Glutamatergic neuron (in vitro differentiated cells): ENCODE data around the gene PRPH2. TPM values are rescaled to one million over a fixed set of nuclear protein-coding genes. Genes with fewer than 3 reads are reported as not detected.

ENCODE experiments used
- DNase-seq: peaks from one replicate; pipeline ENCODE4 v3.0.0; 2022
- H3K27ac Mint-ChIP-seq: one replicate; pipeline ENCODE4 v1.8.0; 2020; ENCODE audit warnings: mild to moderate bottlenecking, mixed read lengths, inconsistent platforms; ENCODE audit not compliant: unreplicated experiment
- H3K27me3 Mint-ChIP-seq: one replicate; pipeline ENCODE4 v1.8.0; 2020; ENCODE audit warnings: mild to moderate bottlenecking, moderate library complexity, mixed read lengths, inconsistent platforms; ENCODE audit not compliant: unreplicated experiment
- H3K36me3 Mint-ChIP-seq: one replicate; pipeline ENCODE4 v1.8.0; 2020; ENCODE audit warnings: mild to moderate bottlenecking, mixed read lengths, inconsistent platforms; ENCODE audit not compliant: unreplicated experiment
- H3K4me1 Mint-ChIP-seq: one replicate; pipeline ENCODE4 v1.8.0; 2020; ENCODE audit warnings: mild to moderate bottlenecking, low read depth, mixed read lengths, inconsistent platforms; ENCODE audit not compliant: unreplicated experiment
- H3K4me3 Mint-ChIP-seq: one replicate; pipeline ENCODE4 v1.8.0; 2020; ENCODE audit warnings: mild to moderate bottlenecking, mixed read lengths, inconsistent platforms; ENCODE audit not compliant: unreplicated experiment
- H3K9me3 Mint-ChIP-seq: one replicate; pipeline ENCODE4 v1.8.0; 2020; ENCODE audit warnings: mild to moderate bottlenecking, moderate library complexity, mixed read lengths, inconsistent platforms; ENCODE audit not compliant: unreplicated experiment
- total RNA-seq: library from RNA; stranded (reverse); fragmentation: NEBNext Ultra II Directional; extraction: Animal tissue kit (Norgen Biotek cat#: 25700); gene quantifications from one replicate; pipeline ENCODE4 v1.2.1, GENCODE V29; 2021; ENCODE audit not compliant: unreplicated experiment
- TF ChIP-seq, protein P1 (sequence below): fragments of 200-600 bp; sonication (generic); IDR thresholded peaks from one replicate; pipeline ENCODE4 v1.5.0; 2021; ENCODE audit not compliant: partially characterized antibody, unreplicated experiment

The PRPH2 gene
- total RNA-seq, 1 donor from 2014 or later, result not detected

DNA sequence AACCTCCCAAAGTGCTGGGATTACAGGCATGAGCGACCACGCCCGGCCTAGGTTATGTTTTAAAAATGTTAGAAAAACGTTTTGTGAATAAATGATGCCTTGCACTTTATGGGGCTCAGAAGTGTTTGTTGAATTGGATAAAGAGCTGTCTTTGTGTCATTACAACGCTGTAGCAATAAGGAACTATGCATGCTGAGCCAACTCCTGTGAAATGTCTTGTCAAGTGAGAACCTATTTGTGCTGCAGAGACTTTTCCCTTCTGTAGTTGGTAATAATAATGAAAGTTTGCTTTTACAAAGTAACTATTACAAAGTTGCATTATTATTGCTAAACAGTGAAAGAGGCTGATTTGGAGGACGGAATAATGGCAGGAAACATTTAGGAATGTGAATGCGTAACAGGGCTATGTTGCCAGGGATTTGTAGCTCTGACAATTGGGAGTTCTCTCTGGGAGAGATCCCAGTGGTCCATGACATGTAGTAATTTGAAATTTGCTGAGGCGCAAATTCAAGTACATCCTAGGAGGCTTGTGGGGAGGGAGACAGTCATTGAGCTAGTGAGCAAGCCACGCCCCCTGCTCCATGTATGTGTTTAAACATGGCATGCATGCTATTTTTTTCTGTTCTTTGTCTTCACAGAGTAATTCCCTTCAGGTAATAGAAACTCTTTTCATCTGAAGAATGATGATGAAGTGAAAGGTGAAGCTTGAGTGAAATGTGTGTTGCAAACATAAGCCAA, 42.7 kb upstream of the PRPH2 start:
- H3K36me3 Mint-ChIP-seq, result no peaks in the 10 kb centered on the region
- peaks cover 8% of the 10 kb centered on the region for H3K4me1 Mint-ChIP-seq
- TF ChIP-seq, protein P1, sequence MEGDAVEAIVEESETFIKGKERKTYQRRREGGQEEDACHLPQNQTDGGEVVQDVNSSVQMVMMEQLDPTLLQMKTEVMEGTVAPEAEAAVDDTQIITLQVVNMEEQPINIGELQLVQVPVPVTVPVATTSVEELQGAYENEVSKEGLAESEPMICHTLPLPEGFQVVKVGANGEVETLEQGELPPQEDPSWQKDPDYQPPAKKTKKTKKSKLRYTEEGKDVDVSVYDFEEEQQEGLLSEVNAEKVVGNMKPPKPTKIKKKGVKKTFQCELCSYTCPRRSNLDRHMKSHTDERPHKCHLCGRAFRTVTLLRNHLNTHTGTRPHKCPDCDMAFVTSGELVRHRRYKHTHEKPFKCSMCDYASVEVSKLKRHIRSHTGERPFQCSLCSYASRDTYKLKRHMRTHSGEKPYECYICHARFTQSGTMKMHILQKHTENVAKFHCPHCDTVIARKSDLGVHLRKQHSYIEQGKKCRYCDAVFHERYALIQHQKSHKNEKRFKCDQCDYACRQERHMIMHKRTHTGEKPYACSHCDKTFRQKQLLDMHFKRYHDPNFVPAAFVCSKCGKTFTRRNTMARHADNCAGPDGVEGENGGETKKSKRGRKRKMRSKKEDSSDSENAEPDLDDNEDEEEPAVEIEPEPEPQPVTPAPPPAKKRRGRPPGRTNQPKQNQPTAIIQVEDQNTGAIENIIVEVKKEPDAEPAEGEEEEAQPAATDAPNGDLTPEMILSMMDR, result no peak
- DNase-seq, result no peak
- no peak overlapping the region for H3K27ac Mint-ChIP-seq
- H3K4me3 Mint-ChIP-seq, result no peak overlapping the region
- peaks cover 2% of the 10 kb centered on the region for H3K27me3 Mint-ChIP-seq
- H3K9me3 Mint-ChIP-seq, result no peaks in the 10 kb centered on the region

DNA sequence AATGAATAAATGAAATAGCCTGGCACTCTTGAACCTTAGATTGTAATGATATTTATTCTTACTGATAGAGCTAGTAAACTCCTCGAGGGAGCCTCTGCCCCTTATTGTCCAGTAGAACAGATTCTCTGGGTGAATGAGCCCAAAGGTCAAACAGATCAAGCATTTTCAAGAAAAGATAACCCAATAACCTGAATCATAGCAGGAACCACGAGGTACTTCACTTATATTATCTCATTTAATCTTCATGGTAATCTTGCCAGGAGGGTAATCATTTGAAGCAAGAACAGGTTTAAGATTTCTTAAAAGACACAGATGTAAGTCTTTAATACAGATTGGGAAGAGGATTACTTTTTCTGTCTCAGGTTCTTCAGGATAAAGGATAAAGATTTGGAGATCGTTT, 40.6 kb upstream of the PRPH2 start:
- H3K27ac Mint-ChIP-seq, result no peak overlapping the region
- no peaks in the 10 kb centered on the region for H3K9me3 Mint-ChIP-seq
- TF ChIP-seq, protein P1, result no peak

DNA sequence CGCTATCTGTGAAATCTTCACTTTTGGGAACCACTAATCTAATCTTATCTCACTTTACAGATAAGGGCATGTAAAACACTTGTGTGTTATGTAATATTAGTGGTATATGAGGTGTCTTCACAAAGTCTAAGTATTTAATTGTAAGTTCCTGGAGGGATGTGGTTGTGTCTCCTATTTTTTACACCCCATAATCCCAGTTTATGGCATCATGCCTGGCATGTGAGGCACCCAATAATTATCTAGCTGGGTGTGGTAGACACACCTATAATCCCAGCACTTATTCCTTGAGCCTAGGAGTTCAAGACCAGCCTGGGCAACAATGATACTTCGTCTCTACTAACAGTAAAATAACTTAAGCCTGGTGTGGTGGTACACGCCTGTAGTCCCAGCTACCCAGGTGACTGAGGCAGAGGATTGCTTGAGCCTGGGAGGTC, 40.0 kb upstream of the PRPH2 start:
- no peaks in the 10 kb centered on the region for H3K36me3 Mint-ChIP-seq
- no peak for DNase-seq
- H3K4me3 Mint-ChIP-seq, result no peak overlapping the region
- peaks cover 2% of the 10 kb centered on the region for H3K27me3 Mint-ChIP-seq
- peaks cover 5% of the 10 kb centered on the region for H3K4me1 Mint-ChIP-seq
- no peak overlapping the region for H3K27ac Mint-ChIP-seq
- TF ChIP-seq, protein P1, result no peak
- no peaks in the 10 kb centered on the region for H3K9me3 Mint-ChIP-seq

More for the DNA sequence above, 40.6 kb upstream of the PRPH2 start:
- Mint-ChIP-seq H3K4me3 (no peak overlapping the region), H3K4me1 (peaks cover 5% of the 10 kb centered on the region), H3K27me3 (peaks cover 2% of the 10 kb centered on the region), H3K36me3 (no peaks in the 10 kb centered on the region)
- no peak for DNase-seq

DNA sequence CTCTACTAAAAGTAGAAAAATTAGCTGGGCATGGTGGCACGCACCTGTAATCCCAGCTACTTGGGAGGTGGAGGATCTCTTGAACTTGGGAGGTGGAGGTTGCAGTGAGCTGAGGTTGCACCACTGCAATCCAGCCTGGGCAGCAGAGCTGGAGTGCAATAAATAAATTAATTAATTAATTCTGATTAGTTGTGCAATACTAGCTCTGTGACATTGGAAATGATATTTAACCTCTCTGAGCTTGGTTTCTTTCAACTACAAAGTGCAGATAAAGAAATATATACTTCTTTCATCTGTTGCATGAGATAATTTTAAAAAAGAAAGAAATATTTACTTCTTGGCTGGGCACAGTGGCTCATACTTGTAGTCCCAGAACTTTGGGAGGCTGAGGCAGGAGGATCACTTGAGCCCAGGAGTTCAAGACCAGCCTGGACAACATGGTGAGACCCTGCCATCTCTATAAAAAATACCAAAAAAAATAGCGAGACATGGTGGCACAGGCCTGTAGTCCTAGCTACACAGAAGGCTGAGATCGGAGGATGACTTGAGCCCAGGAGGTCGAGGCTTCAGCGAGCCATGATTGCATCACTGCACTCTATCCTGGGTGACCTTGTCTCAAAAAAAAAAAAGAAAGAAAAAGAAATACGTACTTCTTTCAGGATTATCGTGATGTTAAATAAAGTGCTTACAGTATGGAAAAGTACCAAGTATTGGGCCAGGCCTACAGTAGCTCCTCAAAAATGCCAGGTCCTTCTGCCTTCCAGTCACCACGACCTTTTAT, 39.1 kb upstream of the PRPH2 start:
- no peaks in the 10 kb centered on the region for H3K9me3 Mint-ChIP-seq
- H3K36me3 Mint-ChIP-seq, result no peaks in the 10 kb centered on the region
- H3K27ac Mint-ChIP-seq, result no peak overlapping the region
- peak overlapping the region; percentile 15 for H3K4me3 Mint-ChIP-seq
- TF ChIP-seq, protein P1, result no peak
- no peak for DNase-seq
- H3K27me3 Mint-ChIP-seq, result no peaks in the 10 kb centered on the region
- peaks cover 5% of the 10 kb centered on the region for H3K4me1 Mint-ChIP-seq
